CD4-positive, alpha-beta T cell treated with Interleukin-4 for 1 hour (primary cell): ENCODE data around the gene GRIP2.

Experiments
- DNase-seq, 2 donors: peaks; one replicate each; pipeline ENCODE4 v3.0.0-alpha.2; 2020 to 2022

The GRIP2 gene

GRCh38 chr3:14539742-14540491 lies at the start of gene GRIP2:
Gene GRIP2, minus strand, starts transcription at chr3:14540342. Its CDS starts 34 bp downstream, at chr3:14540308.
- DNase-seq, result no peak

- no peak for DNase-seq
These were observed 48.4 kb upstream of the GRIP2 start for GRCh38 chr3:14588425-14589112.

GRCh38 chr3:14587740-14588360 lies 47.7 kb upstream of the GRIP2 start:
- DNase-seq, result no peak

GRCh38 chr3:14586611-14587010 lies 46.5 kb upstream of the GRIP2 start:
- no peak for DNase-seq

GRCh38 chr3:14583548-14584091 lies 43.5 kb upstream of the GRIP2 start:
- DNase-seq, result no peak

- DNase-seq, result no peak
These were observed 41.9 kb upstream of the GRIP2 start for GRCh38 chr3:14582045-14582410.

- no peak for DNase-seq
These were observed 41.3 kb upstream of the GRIP2 start for GRCh38 chr3:14581334-14582044.

GRCh38 chr3:14577897-14578296 lies 37.8 kb upstream of the GRIP2 start:
- no peak for DNase-seq

GRCh38 chr3:14576163-14576562 lies 36.0 kb upstream of the GRIP2 start:
- DNase-seq, result no peak

GRCh38 chr3:14574183-14574582 lies 34.0 kb upstream of the GRIP2 start:
- DNase-seq, result no peak

- DNase-seq, result no peak
These were observed 33.6 kb upstream of the GRIP2 start for GRCh38 chr3:14573706-14574105.

- no peak for DNase-seq
These were observed 30.7 kb upstream of the GRIP2 start for GRCh38 chr3:14570864-14571263.

- DNase-seq, result no peak
These were observed 29.9 kb upstream of the GRIP2 start for GRCh38 chr3:14570089-14570488.

- DNase-seq, result no peak
These were observed 29.4 kb upstream of the GRIP2 start for GRCh38 chr3:14569474-14570000.

GRCh38 chr3:14568269-14568668 lies 28.1 kb upstream of the GRIP2 start:
- no peak for DNase-seq

GRCh38 chr3:14566812-14567211 lies 26.7 kb upstream of the GRIP2 start:
- DNase-seq, result no peak

- no peak for DNase-seq
These were observed 25.9 kb upstream of the GRIP2 start for GRCh38 chr3:14565868-14566588.

GRCh38 chr3:14564741-14565140 lies 24.6 kb upstream of the GRIP2 start:
- DNase-seq, result no peak

- no peak for DNase-seq
These were observed 23.9 kb upstream of the GRIP2 start for GRCh38 chr3:14563946-14564539.

GRCh38 chr3:14562121-14562890 lies 22.2 kb upstream of the GRIP2 start:
- no peak for DNase-seq
